ENCODE results near the gene ADARB2.

- no peak for TF ChIP-seq POLR2AphosphoS5 (IDR thresholded peaks at IDR 0.05; ENCODE audit: low read depth, low read length)
- no peak for TF ChIP-seq FOXP2 (optimal IDR thresholded peaks at IDR 0.05; ENCODE audit: borderline replicate concordance, extremely low read depth, extremely low read length, insufficient read depth)
- no peak for TF ChIP-seq TAF1 (IDR thresholded peaks at IDR 0.05; ENCODE audit: borderline replicate concordance, insufficient read depth, low read length)
- no peak for TF ChIP-seq SIN3A (IDR thresholded peaks at IDR 0.05; ENCODE audit: borderline replicate concordance, insufficient read depth, low read length)
- TF ChIP-seq REST (IDR thresholded peaks at IDR 0.05; ENCODE audit: insufficient read depth in 1 of 2, low read depth in 2 of 2, low read length in 2 of 2): no peak
Measured at GRCh38 chr10:1151076-1152033, 586.0 kb downstream of the ADARB2 start.
